Mesenchymal stem cell (in vitro differentiated cells and primary cell): ENCODE measurements around the gene STX17.

ENCODE experiments used
- DNase-seq: peaks from one replicate; pipeline ENCODE4 v3.0.0-alpha.2; 2013
- H2AFZ ChIP-seq: one replicate; pipeline ENCODE4 v1.6.1; 2013; ENCODE audit warnings: low read depth, mild to moderate bottlenecking, control low read depth, inconsistent platforms, low read length, moderate library complexity
- H2AK5ac ChIP-seq: 2 replicates; pipeline ENCODE4 v1.6.1; 2013; ENCODE audit warnings: low read length, moderate library complexity, mild to moderate bottlenecking, inconsistent platforms; ENCODE audit not compliant: severe bottlenecking
- H2BK120ac ChIP-seq: one replicate; pipeline ENCODE4 v1.6.1; 2013; ENCODE audit warnings: low read depth, mild to moderate bottlenecking, inconsistent platforms, low read length, moderate library complexity
- H2BK12ac ChIP-seq, 2 experiments: one replicate each; pipeline ENCODE4 v1.6.1; 2013; ENCODE audit warnings: inconsistent platforms in 2 of 2, low read length in 2 of 2, mild to moderate bottlenecking in 2 of 2, moderate library complexity in 2 of 2, control low read depth in 1 of 2
- H2BK15ac ChIP-seq: one replicate; pipeline ENCODE4 v1.6.1; 2013; ENCODE audit warnings: mild to moderate bottlenecking, low read depth, inconsistent platforms; ENCODE audit not compliant: poor library complexity, severe bottlenecking
- H2BK5ac ChIP-seq: 2 replicates; pipeline ENCODE4 v1.6.1; 2013; ENCODE audit warnings: low read depth, mild to moderate bottlenecking, low read length, control low read depth, inconsistent platforms; ENCODE audit not compliant: poor library complexity, severe bottlenecking
- H3K14ac ChIP-seq, 2 experiments: one replicate each; pipeline ENCODE4 v1.6.1; 2013; ENCODE audit warnings: inconsistent platforms in 2 of 2, low read length in 2 of 2, control low read depth in 1 of 2, mild to moderate bottlenecking in 1 of 2, moderate library complexity in 1 of 2
- H3K18ac ChIP-seq, 2 experiments: one replicate each; pipeline ENCODE4 v1.6.1; 2013; ENCODE audit warnings: inconsistent platforms in 2 of 2, low read length in 2 of 2, control low read depth in 1 of 2, low read depth in 1 of 2, mild to moderate bottlenecking in 1 of 2
- H3K23ac ChIP-seq, 2 experiments: one replicate each; pipeline ENCODE4 v1.6.1; 2013; ENCODE audit warnings: inconsistent platforms in 2 of 2, low read length in 2 of 2, mild to moderate bottlenecking in 2 of 2, moderate library complexity in 2 of 2, control low read depth in 1 of 2
- H3K27ac ChIP-seq: 2 replicates; pipeline ENCODE4 v1.5.1; 2013; ENCODE audit warnings: mild to moderate bottlenecking, moderate library complexity, low read length, control low read depth, inconsistent platforms; ENCODE audit not compliant: poor library complexity, severe bottlenecking
- H3K27me3 ChIP-seq, 2 experiments: 2 replicates each; pipeline versions ENCODE4 v1.6.1 to v1.7.0; 2013; ENCODE audit warnings: low read length in 2 of 2, mild to moderate bottlenecking in 2 of 2, moderate library complexity in 2 of 2, control low read depth in 1 of 2, inconsistent platforms in 1 of 2; ENCODE audit not compliant: control insufficient read depth in 1 of 2, insufficient read depth in 1 of 2
- H3K36me3 ChIP-seq, 2 experiments: 2 replicates each; pipeline versions ENCODE4 v1.6.1 to v1.7.0; 2013; ENCODE audit warnings: low read length in 2 of 2, control low read depth in 1 of 2, inconsistent platforms in 1 of 2, low read depth in 1 of 2, mild to moderate bottlenecking in 1 of 2; ENCODE audit not compliant: insufficient read depth in 2 of 2, control insufficient read depth in 1 of 2
- H3K4ac ChIP-seq, 2 experiments: one replicate each; pipeline ENCODE4 v1.6.1; 2013; ENCODE audit warnings: inconsistent platforms in 2 of 2, low read length in 2 of 2, mild to moderate bottlenecking in 2 of 2, moderate library complexity in 2 of 2, control low read depth in 1 of 2, low read depth in 1 of 2
- H3K4me1 ChIP-seq: 2 replicates; pipeline ENCODE4 v1.6.1; 2013; ENCODE audit warnings: low read depth, low read length, control low read depth; ENCODE audit not compliant: control insufficient read depth, insufficient read depth
- H3K4me2 ChIP-seq: 2 replicates; pipeline ENCODE4 v1.6.1; 2013; ENCODE audit warnings: low read length, mild to moderate bottlenecking, inconsistent platforms; ENCODE audit not compliant: poor library complexity, severe bottlenecking
- H3K4me3 ChIP-seq, 2 experiments: 2 replicates each; pipeline versions ENCODE4 v1.5.1 to v1.7.0; 2013; ENCODE audit warnings: low read length in 2 of 2, mild to moderate bottlenecking in 2 of 2, control low read depth in 1 of 2, low read depth in 1 of 2; ENCODE audit not compliant: insufficient read depth in 1 of 2
- H3K79me1 ChIP-seq: replicated peaks from 2 replicates; pipeline ENCODE4 v1.6.1; 2013; ENCODE audit warnings: mild to moderate bottlenecking, control low read depth, low read length, inconsistent platforms; ENCODE audit not compliant: poor library complexity, severe bottlenecking
- H3K9ac ChIP-seq: 2 replicates; pipeline ENCODE4 v1.7.0; 2013; ENCODE audit warnings: mild to moderate bottlenecking, low read length, moderate library complexity
- H3K9me3 ChIP-seq: 2 replicates; pipeline ENCODE4 v1.7.0; 2013; ENCODE audit warnings: mild to moderate bottlenecking, low read length; ENCODE audit not compliant: control insufficient read depth
- H4K8ac ChIP-seq: one replicate; pipeline ENCODE4 v1.6.1; 2013; ENCODE audit warnings: inconsistent platforms, mild to moderate bottlenecking, low read length, moderate library complexity
- H4K91ac ChIP-seq: one replicate; pipeline ENCODE4 v1.6.1; 2013; ENCODE audit warnings: mild to moderate bottlenecking, low read length, inconsistent platforms
- WGBS: methylation state at CpG from one replicate; pipeline ENCODE4 v1.1.7; 2013; ENCODE audit warnings: mixed read lengths; 5-methylcytosine and 5-hydroxymethylcytosine counted together

Gene STX17

GRCh38 chr9:99967457-99967856 is 61.0 kb downstream of the STX17 start:
- H3K27me3 ChIP-seq, result no peaks in the 10 kb centered on the region
- no peak overlapping the region for H4K8ac ChIP-seq
- no peak overlapping the region for H3K18ac ChIP-seq
- no peak overlapping the region for H3K23ac ChIP-seq
- peaks cover 2% of the 10 kb centered on the region for H3K79me1 ChIP-seq
- H4K91ac ChIP-seq, result no peak overlapping the region
- no peak overlapping the region for H3K27ac ChIP-seq
- 100% methylated on average over 1 of the region's 2 CpGs for WGBS
- no peak overlapping the region for H3K4ac ChIP-seq
- H3K14ac ChIP-seq, result no peak overlapping the region
- H2BK15ac ChIP-seq, result no peak overlapping the region
- H2AFZ ChIP-seq, result no peak overlapping the region
- no peak overlapping the region for H2AK5ac ChIP-seq
- no peak overlapping the region for H3K4me2 ChIP-seq
- H3K4me1 ChIP-seq, result peaks cover 6% of the 10 kb centered on the region
- H3K36me3 ChIP-seq, result peaks cover 0 to 52% of the 10 kb centered on the region in 2 experiments
- H2BK5ac ChIP-seq, result no peak overlapping the region
- H3K9ac ChIP-seq, result no peak overlapping the region
- no peaks in the 10 kb centered on the region for H3K9me3 ChIP-seq
- no peak overlapping the region for H3K4me3 ChIP-seq
- H2BK12ac ChIP-seq, result no peak overlapping the region
- no peak for DNase-seq
- H2BK120ac ChIP-seq, result no peak overlapping the region

DNA sequence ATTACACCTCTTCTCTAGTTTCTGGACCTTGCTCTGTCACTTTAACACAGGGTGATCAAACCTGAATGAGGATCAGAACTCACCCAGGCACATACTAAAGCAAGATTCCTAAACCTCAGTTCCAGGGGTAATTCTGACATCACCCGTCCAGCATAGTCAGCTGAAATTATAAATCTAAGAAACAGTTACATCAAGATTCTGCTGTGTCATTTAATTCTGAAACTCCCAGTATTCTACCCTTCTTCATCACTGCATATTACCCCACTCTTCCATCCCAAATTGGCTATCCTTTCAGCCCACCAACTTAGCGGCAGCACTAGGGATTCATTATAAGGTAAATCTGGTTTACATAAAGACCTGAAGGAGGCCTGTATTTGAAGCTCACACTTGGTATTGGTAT is 64.0 kb downstream of the STX17 start:
- Histone ChIP-seq H3K14ac (no peak overlapping the region), H3K27me3 (no peaks in the 10 kb centered on the region), H2BK120ac (no peak overlapping the region), H3K36me3 (peaks cover 0 to 50% of the 10 kb centered on the region in 2 experiments), H2BK5ac (no peak overlapping the region), H4K91ac (no peak overlapping the region), H3K4me1 (peaks cover 4% of the 10 kb centered on the region), H2AK5ac (no peak overlapping the region), H3K9ac (no peak overlapping the region), H3K4me2 (no peak overlapping the region), H2BK12ac (no peak overlapping the region), H3K18ac (no peak overlapping the region), H3K23ac (no peak overlapping the region), H2AFZ (no peak overlapping the region), H4K8ac (no peak overlapping the region), H2BK15ac (no peak overlapping the region), H3K9me3 (no peaks in the 10 kb centered on the region), H3K4me3 (no peak overlapping the region), H3K79me1 (peaks cover 2% of the 10 kb centered on the region), H3K4ac (no peak overlapping the region), H3K27ac (no peak overlapping the region)
- DNase-seq, result no peak
- 100% methylated on average over 1 of the region's 2 CpGs for WGBS

DNA sequence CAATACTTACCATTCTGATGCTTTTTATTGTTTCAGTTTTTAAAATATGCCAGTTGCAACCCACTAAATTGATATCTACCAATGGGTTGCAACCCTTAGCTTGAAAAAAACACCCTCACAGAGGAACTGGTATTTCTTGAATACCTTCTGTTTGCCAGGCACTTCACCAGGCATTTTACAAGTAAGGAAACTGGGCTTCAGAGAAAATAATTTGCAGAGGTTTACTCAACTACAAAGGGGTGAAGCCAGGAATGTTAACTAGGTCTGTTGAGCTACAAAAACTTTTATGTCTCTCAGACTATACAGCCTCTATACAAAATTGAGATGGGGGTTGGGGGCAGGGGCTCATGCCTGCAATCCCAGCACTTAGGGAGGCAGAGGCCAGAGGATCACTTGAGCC is 65.0 kb downstream of the STX17 start:
- peaks cover 0 to 58% of the 10 kb centered on the region in 2 experiments for H3K36me3 ChIP-seq

GRCh38 chr9:99973455-99973854 is 67.0 kb downstream of the STX17 start:
- Histone ChIP-seq H3K9ac (no peak overlapping the region), H3K4me3 (no peak overlapping the region), H3K18ac (no peak overlapping the region), H3K4ac (no peak overlapping the region), H3K36me3 (peaks cover 0 to 49% of the 10 kb centered on the region in 2 experiments), H2BK15ac (no peak overlapping the region), H3K4me1 (no peaks in the 10 kb centered on the region), H3K23ac (no peak overlapping the region), H4K91ac (no peak overlapping the region), H2AFZ (no peak overlapping the region), H3K4me2 (no peak overlapping the region), H2BK5ac (no peak overlapping the region), H2AK5ac (no peak overlapping the region), H3K79me1 (peaks cover 2% of the 10 kb centered on the region), H3K9me3 (no peaks in the 10 kb centered on the region), H2BK120ac (no peak overlapping the region), H3K27me3 (no peaks in the 10 kb centered on the region), H4K8ac (no peak overlapping the region), H3K14ac (no peak overlapping the region), H2BK12ac (no peak overlapping the region), H3K27ac (no peak overlapping the region)
- WGBS, result 100% methylated on average over 2 of the region's 3 CpGs
- DNase-seq, result no peak

More for the DNA sequence above, 65.0 kb downstream of the STX17 start:
- no peak overlapping the region for H3K4ac ChIP-seq
- H3K14ac ChIP-seq, result no peak overlapping the region
- peaks cover 2% of the 10 kb centered on the region for H3K79me1 ChIP-seq
- no peak overlapping the region for H3K18ac ChIP-seq
- H3K27ac ChIP-seq, result no peak overlapping the region
- H3K27me3 ChIP-seq, result no peaks in the 10 kb centered on the region
- no peak overlapping the region for H4K91ac ChIP-seq
- no peak for DNase-seq
- H4K8ac ChIP-seq, result no peak overlapping the region
- H3K4me3 ChIP-seq, result no peak overlapping the region
- no peak overlapping the region for H2BK5ac ChIP-seq
- no peak overlapping the region for H2BK120ac ChIP-seq
- peaks cover 4% of the 10 kb centered on the region for H3K4me1 ChIP-seq
- no peak overlapping the region for H2AFZ ChIP-seq
- H3K23ac ChIP-seq, result no peak overlapping the region
- no peak overlapping the region for H2BK12ac ChIP-seq
- H3K9me3 ChIP-seq, result no peaks in the 10 kb centered on the region
- no peak overlapping the region for H3K4me2 ChIP-seq
- no peak overlapping the region for H3K9ac ChIP-seq
- H2BK15ac ChIP-seq, result no peak overlapping the region
- no peak overlapping the region for H2AK5ac ChIP-seq
